ENCODE data around the gene LCN12.

The LCN12 gene

GRCh38 chr9:136917902-136918301 lies 34.2 kb upstream of the LCN12 start:
- no peak overlapping the region for H3K4me3 ChIP-seq (ENCODE audit: low read depth, low read length)
- H3K36me3 ChIP-seq: peaks cover 76% of the 10 kb centered on the region

DNA sequence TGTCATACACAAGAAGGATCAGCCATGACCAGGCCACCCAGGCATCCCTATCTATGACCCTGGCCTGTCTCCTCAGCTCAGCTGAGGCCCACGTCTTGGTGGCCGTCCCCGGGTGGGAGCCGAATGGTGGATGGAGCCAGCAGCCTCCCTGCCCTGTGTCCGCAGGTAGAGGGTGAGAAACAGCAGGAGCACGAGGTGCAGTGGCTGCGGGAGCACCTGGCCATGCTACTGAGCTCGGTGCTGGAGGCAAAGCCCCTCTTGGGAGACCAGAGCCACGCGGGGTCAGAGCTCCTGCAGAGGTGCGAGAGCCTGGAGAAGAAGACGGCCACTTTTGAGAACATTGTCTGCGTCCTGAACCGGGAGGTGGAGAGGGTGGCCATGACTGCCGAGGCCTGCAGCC lies 32.0 kb upstream of the LCN12 start:
- no peak overlapping the region for H3K27ac ChIP-seq
- no peaks in the 10 kb centered on the region for H3K9me3 ChIP-seq (ENCODE audit: severe bottlenecking)
- no peak for TF ChIP-seq CTCF (IDR thresholded peaks at IDR 0.05; ENCODE audit: low read depth, low read length)
- no peaks in the 10 kb centered on the region for H3K27me3 ChIP-seq (ENCODE audit: insufficient read depth, low read depth, severe bottlenecking)
- peaks cover 69% of the 10 kb centered on the region for H3K36me3 ChIP-seq
- DNase-seq: no peak
- H3K4me3 ChIP-seq (ENCODE audit: low read depth, low read length): no peak overlapping the region

More at GRCh38 chr9:136917902-136918301, 34.2 kb upstream of the LCN12 start:
- Histone ChIP-seq H3K27ac (no peak overlapping the region), H3K27me3 (ENCODE audit: insufficient read depth, low read depth, severe bottlenecking) (no peaks in the 10 kb centered on the region), H3K9me3 (ENCODE audit: severe bottlenecking) (no peaks in the 10 kb centered on the region)
- DNase-seq: no peak
- no peak for TF ChIP-seq CTCF (IDR thresholded peaks at IDR 0.05; ENCODE audit: low read depth, low read length)

- peaks cover 69% of the 10 kb centered on the region for H3K36me3 ChIP-seq
- no peak for DNase-seq
- no peaks in the 10 kb centered on the region for H3K9me3 ChIP-seq (ENCODE audit: severe bottlenecking)
- H3K4me3 ChIP-seq (ENCODE audit: low read depth, low read length): no peak overlapping the region
- H3K27me3 ChIP-seq (ENCODE audit: insufficient read depth, low read depth, severe bottlenecking): no peaks in the 10 kb centered on the region
- no peak for TF ChIP-seq CTCF (IDR thresholded peaks at IDR 0.05; ENCODE audit: low read depth, low read length)
- no peak overlapping the region for H3K27ac ChIP-seq
Measured at GRCh38 chr9:136920734-136921231, 31.3 kb upstream of the LCN12 start.

DNA sequence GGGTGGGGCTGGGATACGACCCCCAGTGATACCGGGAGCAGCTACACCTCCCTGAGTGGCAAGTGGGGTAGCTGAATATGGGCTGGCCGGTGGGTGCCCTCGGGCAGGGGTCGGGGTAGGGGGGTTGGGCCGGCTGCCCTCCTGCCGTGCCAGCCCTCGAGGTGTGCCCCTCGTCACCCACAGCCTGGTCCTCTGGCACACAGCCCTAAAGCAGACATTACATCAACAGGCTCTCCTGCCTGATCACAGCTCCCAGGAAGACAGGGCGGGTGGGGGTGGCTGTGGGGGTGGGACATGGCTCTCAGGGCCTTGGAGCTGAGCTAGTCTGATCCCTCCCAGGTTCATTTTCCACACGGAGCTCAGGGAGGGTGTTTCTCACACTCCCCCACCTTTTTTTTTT lies 30.8 kb upstream of the LCN12 start:
- TF ChIP-seq CTCF (IDR thresholded peaks at IDR 0.05; ENCODE audit: low read depth, low read length): no peak
- no peaks in the 10 kb centered on the region for H3K27me3 ChIP-seq (ENCODE audit: insufficient read depth, low read depth, severe bottlenecking)
- no peak overlapping the region for H3K27ac ChIP-seq
- no peak for DNase-seq
- no peaks in the 10 kb centered on the region for H3K9me3 ChIP-seq (ENCODE audit: severe bottlenecking)
- H3K36me3 ChIP-seq: peaks cover 69% of the 10 kb centered on the region
- no peak overlapping the region for H3K4me3 ChIP-seq (ENCODE audit: low read depth, low read length)

DNA sequence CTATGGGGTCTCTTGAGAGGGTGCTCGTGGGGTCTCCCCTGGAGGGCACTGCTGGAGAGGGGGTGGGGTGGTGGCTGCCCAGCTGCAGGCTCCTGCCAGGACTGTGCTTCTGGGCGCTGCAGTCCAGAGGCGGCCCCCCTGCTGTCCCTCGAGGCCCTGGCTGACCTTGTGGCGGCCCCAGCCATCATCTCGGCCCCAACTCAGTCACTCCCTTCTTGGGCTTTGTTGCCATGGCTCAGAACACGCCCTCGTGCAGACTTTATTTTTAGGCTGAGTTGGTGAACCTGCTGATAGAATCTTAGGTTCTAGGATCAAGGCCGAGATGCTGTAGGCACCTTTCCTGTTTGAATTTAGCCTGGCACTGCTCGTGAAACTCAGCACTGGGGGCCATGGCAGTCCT lies 30.4 kb upstream of the LCN12 start:
- no peak for TF ChIP-seq CTCF (IDR thresholded peaks at IDR 0.05; ENCODE audit: low read depth, low read length)
- Histone ChIP-seq H3K27me3 (ENCODE audit: insufficient read depth, low read depth, severe bottlenecking) (no peaks in the 10 kb centered on the region), H3K4me3 (ENCODE audit: low read depth, low read length) (no peak overlapping the region), H3K27ac (no peak overlapping the region), H3K9me3 (ENCODE audit: severe bottlenecking) (no peaks in the 10 kb centered on the region), H3K36me3 (peaks cover 69% of the 10 kb centered on the region)
- no peak for DNase-seq

GRCh38 chr9:136922540-136922939 lies 29.5 kb upstream of the LCN12 start:
- Histone ChIP-seq H3K9me3 (ENCODE audit: severe bottlenecking) (no peaks in the 10 kb centered on the region), H3K4me3 (ENCODE audit: low read depth, low read length) (no peak overlapping the region), H3K27ac (no peak overlapping the region), H3K36me3 (peaks cover 62% of the 10 kb centered on the region), H3K27me3 (ENCODE audit: insufficient read depth, low read depth, severe bottlenecking) (no peaks in the 10 kb centered on the region)
- no peak for DNase-seq
- no peak for TF ChIP-seq CTCF (IDR thresholded peaks at IDR 0.05; ENCODE audit: low read depth, low read length)

Data from WERI-Rb-1 (cell line).